ENCODE results near the gene RASA1.

DNA sequence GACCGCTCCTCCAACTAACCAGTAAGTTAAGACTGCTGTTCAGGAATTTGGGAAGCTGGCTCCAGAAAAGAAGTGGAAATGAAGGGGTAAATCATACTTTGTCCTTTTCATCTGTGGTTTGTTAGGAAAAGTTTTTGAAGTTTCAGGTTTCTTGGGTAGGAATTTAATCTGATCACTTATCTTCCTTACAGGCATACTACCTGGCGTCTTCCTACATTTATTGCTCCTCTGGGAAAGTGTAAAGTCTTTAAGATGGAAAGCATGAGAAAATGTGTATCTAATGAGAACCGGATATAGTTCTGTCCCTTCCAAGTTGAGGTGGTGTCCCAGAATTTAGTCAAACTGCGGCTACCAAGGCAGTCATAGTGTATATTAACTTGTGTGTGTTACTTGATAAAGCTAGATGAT, 1.3 kb downstream of the RASA1 start:
- TF ChIP-seq, protein P1, sequence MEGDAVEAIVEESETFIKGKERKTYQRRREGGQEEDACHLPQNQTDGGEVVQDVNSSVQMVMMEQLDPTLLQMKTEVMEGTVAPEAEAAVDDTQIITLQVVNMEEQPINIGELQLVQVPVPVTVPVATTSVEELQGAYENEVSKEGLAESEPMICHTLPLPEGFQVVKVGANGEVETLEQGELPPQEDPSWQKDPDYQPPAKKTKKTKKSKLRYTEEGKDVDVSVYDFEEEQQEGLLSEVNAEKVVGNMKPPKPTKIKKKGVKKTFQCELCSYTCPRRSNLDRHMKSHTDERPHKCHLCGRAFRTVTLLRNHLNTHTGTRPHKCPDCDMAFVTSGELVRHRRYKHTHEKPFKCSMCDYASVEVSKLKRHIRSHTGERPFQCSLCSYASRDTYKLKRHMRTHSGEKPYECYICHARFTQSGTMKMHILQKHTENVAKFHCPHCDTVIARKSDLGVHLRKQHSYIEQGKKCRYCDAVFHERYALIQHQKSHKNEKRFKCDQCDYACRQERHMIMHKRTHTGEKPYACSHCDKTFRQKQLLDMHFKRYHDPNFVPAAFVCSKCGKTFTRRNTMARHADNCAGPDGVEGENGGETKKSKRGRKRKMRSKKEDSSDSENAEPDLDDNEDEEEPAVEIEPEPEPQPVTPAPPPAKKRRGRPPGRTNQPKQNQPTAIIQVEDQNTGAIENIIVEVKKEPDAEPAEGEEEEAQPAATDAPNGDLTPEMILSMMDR (IDR thresholded peaks at IDR 0.05), result no peak
- no peak for TF ChIP-seq POLR2A (IDR thresholded peaks at IDR 0.05)
